WTC11 (cell line): Measurements from ENCODE around the gene CA10. TPM values are rescaled to one million over a fixed set of nuclear protein-coding genes. Genes with fewer than 3 reads are reported as not detected.

Source experiments
- ATAC-seq: fragments of 200-7000 bp; cut with Tn5 transposase; 2 replicates; pipeline ENCODE4 v1.10.0; 2021; ENCODE audit warnings: mild to moderate bottlenecking, moderate library complexity
- CTCF ChIA-PET: fragments of 300-600 bp; sonication (Branson Sonifier 250); formaldehyde crosslinking; loops from one replicate; lab custom pipeline; 2021; ENCODE audit warnings: antibody characterized with exemption; lab: Charles Lee
- POLR2A ChIA-PET: fragments of 350-600 bp; sonication (Branson Sonifier 250); formaldehyde crosslinking; loops from one replicate; lab custom pipeline; 2021; ENCODE audit warnings: antibody characterized with exemption; lab: Charles Lee
- DNase-seq: peaks from one replicate; pipeline ENCODE4 v3.0.0; 2021; ENCODE audit warnings: low spot score
- H3K27ac Mint-ChIP-seq: 2 replicates; pipeline ENCODE4 v1.8.0; 2021; ENCODE audit warnings: mixed read lengths
- H3K27me3 Mint-ChIP-seq: 2 replicates; pipeline ENCODE4 v1.8.0; 2021; ENCODE audit warnings: low read depth, mild to moderate bottlenecking, moderate library complexity, mixed read lengths
- H3K36me3 Mint-ChIP-seq: 2 replicates; pipeline ENCODE4 v1.8.0; 2021; ENCODE audit warnings: mixed read lengths
- H3K4me1 Mint-ChIP-seq: 2 replicates; pipeline ENCODE4 v1.8.0; 2022; ENCODE audit warnings: mixed read lengths
- H3K4me3 Mint-ChIP-seq: 2 replicates; pipeline ENCODE4 v1.8.0; 2021; ENCODE audit warnings: mild to moderate bottlenecking, moderate library complexity, mixed read lengths
- H3K9me3 Mint-ChIP-seq: 2 replicates; pipeline ENCODE4 v1.8.0; 2021; ENCODE audit warnings: mixed read lengths
- ETV6 ChIP-seq: sonication (generic); formaldehyde crosslinking; IDR thresholded peaks from 2 replicates; pipeline ENCODE4 v1.8.1; 2022; ENCODE audit warnings: mild to moderate bottlenecking, missing genetic modification reagents
- FOXK1 ChIP-seq: sonication (generic); formaldehyde crosslinking; IDR thresholded peaks from 2 replicates; pipeline ENCODE4 v1.8.0; 2022; ENCODE audit warnings: mild to moderate bottlenecking, moderate library complexity, missing genetic modification reagents
- GABPB1 ChIP-seq: sonication (generic); formaldehyde crosslinking; IDR thresholded peaks from 2 replicates; pipeline ENCODE4 v1.8.1; 2023; ENCODE audit warnings: mild to moderate bottlenecking, missing genetic modification reagents
- GTF2I ChIP-seq: fragments of 250-450 bp; sonication (Bioruptor Pico); conservative IDR thresholded peaks from 2 replicates; pipeline ENCODE4 v1.4.0; 2021; ENCODE audit warnings: mild to moderate bottlenecking
- IRF2 ChIP-seq: sonication (generic); formaldehyde crosslinking; IDR thresholded peaks from 2 replicates; pipeline ENCODE4 v1.8.0; 2022; ENCODE audit warnings: low read depth, missing genetic modification reagents, borderline replicate concordance
- JAZF1 ChIP-seq: fragments of 250-450 bp; sonication (Bioruptor Pico); IDR thresholded peaks from 2 replicates; pipeline ENCODE4 v1.9.0; 2021; ENCODE audit warnings: moderate library complexity, mild to moderate bottlenecking, inconsistent platforms
- JUN ChIP-seq: sonication (generic); formaldehyde crosslinking; IDR thresholded peaks from 2 replicates; pipeline ENCODE4 v1.8.0; 2023; ENCODE audit warnings: mild to moderate bottlenecking, missing genetic modification reagents
- NFATC4 ChIP-seq: fragments of 250-450 bp; sonication (Bioruptor Pico); IDR thresholded peaks from 2 replicates; pipeline ENCODE4 v1.9.0; 2021; ENCODE audit warnings: mild to moderate bottlenecking
- RELA ChIP-seq: sonication (generic); formaldehyde crosslinking; IDR thresholded peaks from 2 replicates; pipeline ENCODE4 v1.8.1; 2022; ENCODE audit warnings: missing genetic modification reagents, mild to moderate bottlenecking, borderline replicate concordance
- RORB ChIP-seq: fragments of 250-450 bp; sonication (Bioruptor Pico); IDR thresholded peaks from 2 replicates; pipeline ENCODE4 v1.9.0; 2021; ENCODE audit warnings: mild to moderate bottlenecking
- TCF7 ChIP-seq: sonication (generic); formaldehyde crosslinking; IDR thresholded peaks from 2 replicates; pipeline ENCODE4 v1.8.0; 2022; ENCODE audit warnings: mild to moderate bottlenecking, low read depth, missing genetic modification reagents, moderate library complexity
- total RNA-seq: library from RNA; stranded (reverse); gene quantifications from 3 replicates; pipeline ENCODE4 v1.2.3, GENCODE V29; 2021
- TF ChIP-seq, protein P1 (sequence below): sonication (generic); formaldehyde crosslinking; IDR thresholded peaks from 2 replicates; pipeline ENCODE4 v1.8.0; 2022; ENCODE audit warnings: mild to moderate bottlenecking, missing genetic modification reagents
- TF ChIP-seq, protein P2 (sequence below): sonication (generic); formaldehyde crosslinking; IDR thresholded peaks from 2 replicates; pipeline ENCODE4 v1.8.1; 2022; ENCODE audit warnings: mild to moderate bottlenecking, missing genetic modification reagents, moderate library complexity, borderline replicate concordance
- TF ChIP-seq, protein P3 (sequence below): sonication (generic); formaldehyde crosslinking; IDR thresholded peaks from 2 replicates; pipeline ENCODE4 v1.8.0; 2022; ENCODE audit warnings: missing genetic modification reagents
- TF ChIP-seq, protein P4 (sequence below): sonication (generic); formaldehyde crosslinking; IDR thresholded peaks from 2 replicates; pipeline ENCODE4 v1.8.1; 2022; ENCODE audit warnings: missing genetic modification reagents, borderline replicate concordance
- TF ChIP-seq, protein P5 (sequence below): sonication (generic); formaldehyde crosslinking; IDR thresholded peaks from 2 replicates; pipeline ENCODE4 v1.8.0; 2022; ENCODE audit warnings: mild to moderate bottlenecking, missing genetic modification reagents
- TF ChIP-seq, protein P6 (sequence below): fragments of 250-450 bp; sonication (Bioruptor Pico); IDR thresholded peaks from 2 replicates; pipeline ENCODE4 v1.9.0; 2021; ENCODE audit warnings: moderate library complexity, mild to moderate bottlenecking, inconsistent platforms, borderline replicate concordance
- TF ChIP-seq, protein P7 (sequence below): sonication (generic); formaldehyde crosslinking; IDR thresholded peaks from 2 replicates; pipeline ENCODE4 v1.8.0; 2022; ENCODE audit warnings: mild to moderate bottlenecking, missing genetic modification reagents
- TF ChIP-seq, protein P8 (sequence below): sonication (generic); formaldehyde crosslinking; IDR thresholded peaks from 2 replicates; pipeline ENCODE4 v1.8.1; 2022; ENCODE audit warnings: low read depth, mild to moderate bottlenecking, moderate library complexity, missing genetic modification reagents, borderline replicate concordance

CA10 gene
- total RNA-seq, 1 experiment from 2014 or later, result 0.90 TPM

DNA sequence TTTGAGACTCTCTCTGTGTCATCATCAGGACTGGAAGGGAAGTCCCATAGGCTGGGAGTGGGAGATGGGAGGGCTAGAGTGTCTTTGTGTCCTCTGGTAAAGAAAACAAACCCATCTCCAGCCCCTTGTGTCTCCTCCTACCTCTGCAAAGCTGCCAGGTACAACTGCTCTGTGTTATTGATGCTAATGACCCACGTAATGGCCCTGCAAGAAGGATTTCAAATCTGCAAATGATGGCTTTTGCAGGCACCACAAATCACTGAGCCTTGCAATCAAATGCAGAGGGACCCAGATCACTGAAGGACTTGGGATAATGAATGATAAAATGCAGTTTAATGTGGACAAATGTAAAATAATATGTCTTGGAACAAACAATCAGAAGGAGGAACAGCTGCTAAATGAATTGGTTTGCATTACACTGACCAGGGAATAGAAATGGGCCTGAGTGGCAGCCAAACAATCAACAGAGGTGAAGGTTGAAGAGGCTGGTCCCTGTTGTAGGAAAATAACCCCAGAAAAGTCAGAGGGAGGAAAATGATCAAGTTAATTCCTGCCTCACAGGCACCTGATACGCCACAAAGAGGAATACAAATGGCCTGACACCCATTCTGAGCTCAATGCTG is 473.1 kb downstream of the CA10 start:
- ATAC-seq (no peak), DNase-seq (no peak)
- CTCF ChIA-PET, result interaction anchor here (0.7 to 1.3 kb wide), 2 partner anchors 14 to 26 kb away, joined by 3 read pairs; no protein-coding TSS in a partner anchor
- H3K27ac Mint-ChIP-seq, result no peak overlapping the region
- H3K4me1 Mint-ChIP-seq, result peaks cover 19% of the 10 kb centered on the region
- H3K4me3 Mint-ChIP-seq, result no peak overlapping the region
- peaks cover 4% of the 10 kb centered on the region; the same call in 1 of the 2 replicates for H3K36me3 Mint-ChIP-seq
- POLR2A ChIA-PET, result no interaction called here
- TF ChIP-seq NFATC4 (CRISPR knock-in tag), result no peak
- TF ChIP-seq, protein P1, sequence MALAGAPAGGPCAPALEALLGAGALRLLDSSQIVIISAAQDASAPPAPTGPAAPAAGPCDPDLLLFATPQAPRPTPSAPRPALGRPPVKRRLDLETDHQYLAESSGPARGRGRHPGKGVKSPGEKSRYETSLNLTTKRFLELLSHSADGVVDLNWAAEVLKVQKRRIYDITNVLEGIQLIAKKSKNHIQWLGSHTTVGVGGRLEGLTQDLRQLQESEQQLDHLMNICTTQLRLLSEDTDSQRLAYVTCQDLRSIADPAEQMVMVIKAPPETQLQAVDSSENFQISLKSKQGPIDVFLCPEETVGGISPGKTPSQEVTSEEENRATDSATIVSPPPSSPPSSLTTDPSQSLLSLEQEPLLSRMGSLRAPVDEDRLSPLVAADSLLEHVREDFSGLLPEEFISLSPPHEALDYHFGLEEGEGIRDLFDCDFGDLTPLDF (CRISPR knock-in tag), result no peak
- TF ChIP-seq JAZF1, result no peak
- TF ChIP-seq, protein P2, sequence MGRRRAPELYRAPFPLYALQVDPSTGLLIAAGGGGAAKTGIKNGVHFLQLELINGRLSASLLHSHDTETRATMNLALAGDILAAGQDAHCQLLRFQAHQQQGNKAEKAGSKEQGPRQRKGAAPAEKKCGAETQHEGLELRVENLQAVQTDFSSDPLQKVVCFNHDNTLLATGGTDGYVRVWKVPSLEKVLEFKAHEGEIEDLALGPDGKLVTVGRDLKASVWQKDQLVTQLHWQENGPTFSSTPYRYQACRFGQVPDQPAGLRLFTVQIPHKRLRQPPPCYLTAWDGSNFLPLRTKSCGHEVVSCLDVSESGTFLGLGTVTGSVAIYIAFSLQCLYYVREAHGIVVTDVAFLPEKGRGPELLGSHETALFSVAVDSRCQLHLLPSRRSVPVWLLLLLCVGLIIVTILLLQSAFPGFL (CRISPR knock-in tag), result no peak
- TF ChIP-seq, protein P3, sequence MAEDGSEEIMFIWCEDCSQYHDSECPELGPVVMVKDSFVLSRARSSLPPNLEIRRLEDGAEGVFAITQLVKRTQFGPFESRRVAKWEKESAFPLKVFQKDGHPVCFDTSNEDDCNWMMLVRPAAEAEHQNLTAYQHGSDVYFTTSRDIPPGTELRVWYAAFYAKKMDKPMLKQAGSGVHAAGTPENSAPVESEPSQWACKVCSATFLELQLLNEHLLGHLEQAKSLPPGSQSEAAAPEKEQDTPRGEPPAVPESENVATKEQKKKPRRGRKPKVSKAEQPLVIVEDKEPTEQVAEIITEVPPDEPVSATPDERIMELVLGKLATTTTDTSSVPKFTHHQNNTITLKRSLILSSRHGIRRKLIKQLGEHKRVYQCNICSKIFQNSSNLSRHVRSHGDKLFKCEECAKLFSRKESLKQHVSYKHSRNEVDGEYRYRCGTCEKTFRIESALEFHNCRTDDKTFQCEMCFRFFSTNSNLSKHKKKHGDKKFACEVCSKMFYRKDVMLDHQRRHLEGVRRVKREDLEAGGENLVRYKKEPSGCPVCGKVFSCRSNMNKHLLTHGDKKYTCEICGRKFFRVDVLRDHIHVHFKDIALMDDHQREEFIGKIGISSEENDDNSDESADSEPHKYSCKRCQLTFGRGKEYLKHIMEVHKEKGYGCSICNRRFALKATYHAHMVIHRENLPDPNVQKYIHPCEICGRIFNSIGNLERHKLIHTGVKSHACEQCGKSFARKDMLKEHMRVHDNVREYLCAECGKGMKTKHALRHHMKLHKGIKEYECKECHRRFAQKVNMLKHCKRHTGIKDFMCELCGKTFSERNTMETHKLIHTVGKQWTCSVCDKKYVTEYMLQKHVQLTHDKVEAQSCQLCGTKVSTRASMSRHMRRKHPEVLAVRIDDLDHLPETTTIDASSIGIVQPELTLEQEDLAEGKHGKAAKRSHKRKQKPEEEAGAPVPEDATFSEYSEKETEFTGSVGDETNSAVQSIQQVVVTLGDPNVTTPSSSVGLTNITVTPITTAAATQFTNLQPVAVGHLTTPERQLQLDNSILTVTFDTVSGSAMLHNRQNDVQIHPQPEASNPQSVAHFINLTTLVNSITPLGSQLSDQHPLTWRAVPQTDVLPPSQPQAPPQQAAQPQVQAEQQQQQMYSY (CRISPR knock-in tag), result no peak
- TF ChIP-seq IRF2 (CRISPR knock-in tag), result no peak
- no peak for TF ChIP-seq JUN
- TF ChIP-seq, protein P4, sequence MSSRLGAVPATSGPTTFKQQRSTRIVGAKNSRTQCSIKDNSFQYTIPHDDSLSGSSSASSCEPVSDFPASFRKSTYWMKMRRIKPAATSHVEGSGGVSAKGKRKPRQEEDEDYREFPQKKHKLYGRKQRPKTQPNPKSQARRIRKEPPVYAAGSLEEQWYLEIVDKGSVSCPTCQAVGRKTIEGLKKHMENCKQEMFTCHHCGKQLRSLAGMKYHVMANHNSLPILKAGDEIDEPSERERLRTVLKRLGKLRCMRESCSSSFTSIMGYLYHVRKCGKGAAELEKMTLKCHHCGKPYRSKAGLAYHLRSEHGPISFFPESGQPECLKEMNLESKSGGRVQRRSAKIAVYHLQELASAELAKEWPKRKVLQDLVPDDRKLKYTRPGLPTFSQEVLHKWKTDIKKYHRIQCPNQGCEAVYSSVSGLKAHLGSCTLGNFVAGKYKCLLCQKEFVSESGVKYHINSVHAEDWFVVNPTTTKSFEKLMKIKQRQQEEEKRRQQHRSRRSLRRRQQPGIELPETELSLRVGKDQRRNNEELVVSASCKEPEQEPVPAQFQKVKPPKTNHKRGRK (CRISPR knock-in tag), result no peak
- no peak for TF ChIP-seq ETV6 (CRISPR knock-in tag)
- TF ChIP-seq, protein P5, sequence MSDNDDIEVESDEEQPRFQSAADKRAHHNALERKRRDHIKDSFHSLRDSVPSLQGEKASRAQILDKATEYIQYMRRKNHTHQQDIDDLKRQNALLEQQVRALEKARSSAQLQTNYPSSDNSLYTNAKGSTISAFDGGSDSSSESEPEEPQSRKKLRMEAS (CRISPR knock-in tag), result no peak
- H3K9me3 Mint-ChIP-seq, result peaks cover 46% of the 10 kb centered on the region
- peaks cover 13% of the 10 kb centered on the region for H3K27me3 Mint-ChIP-seq

DNA sequence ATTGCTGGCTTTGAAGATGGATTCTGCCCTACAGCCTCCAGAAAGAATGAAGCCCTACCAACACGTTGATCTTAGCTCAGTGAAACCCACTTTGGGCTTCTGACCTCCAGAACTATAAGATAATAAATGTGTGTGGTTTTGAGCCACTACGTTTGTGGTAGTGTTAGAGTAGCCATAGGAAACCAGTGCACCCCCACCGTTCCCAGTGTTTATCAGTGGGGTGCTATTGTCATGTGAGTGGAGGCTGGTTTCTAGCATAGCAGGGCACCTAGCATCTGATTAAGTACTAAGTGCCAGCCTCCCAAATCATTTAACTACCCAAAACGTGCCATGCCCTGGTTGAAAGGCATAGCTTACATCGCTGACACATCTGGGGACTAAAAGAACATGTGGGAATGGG is 474.3 kb downstream of the CA10 start:
- H3K36me3 Mint-ChIP-seq, result peaks cover 6% of the 10 kb centered on the region; the same call in 1 of the 2 replicates
- ChIA-PET CTCF (interaction anchor here (1.0 kb wide), 1 partner anchor 30 kb away, joined by 3 read pairs; no protein-coding TSS in a partner anchor), POLR2A (interaction anchor here (0.6 kb wide), 1 partner anchor 10 kb away, joined by 4 read pairs; no protein-coding TSS in a partner anchor)
- ATAC-seq, result no peak
- H3K4me1 Mint-ChIP-seq, result peaks cover 19% of the 10 kb centered on the region
- DNase-seq, result no peak
- H3K27ac Mint-ChIP-seq, result no peak overlapping the region
- TF ChIP-seq RELA (CRISPR knock-in tag), result no peak
- H3K27me3 Mint-ChIP-seq, result peaks cover 11% of the 10 kb centered on the region
- H3K9me3 Mint-ChIP-seq, result peaks cover 49% of the 10 kb centered on the region
- no peak overlapping the region for H3K4me3 Mint-ChIP-seq

DNA sequence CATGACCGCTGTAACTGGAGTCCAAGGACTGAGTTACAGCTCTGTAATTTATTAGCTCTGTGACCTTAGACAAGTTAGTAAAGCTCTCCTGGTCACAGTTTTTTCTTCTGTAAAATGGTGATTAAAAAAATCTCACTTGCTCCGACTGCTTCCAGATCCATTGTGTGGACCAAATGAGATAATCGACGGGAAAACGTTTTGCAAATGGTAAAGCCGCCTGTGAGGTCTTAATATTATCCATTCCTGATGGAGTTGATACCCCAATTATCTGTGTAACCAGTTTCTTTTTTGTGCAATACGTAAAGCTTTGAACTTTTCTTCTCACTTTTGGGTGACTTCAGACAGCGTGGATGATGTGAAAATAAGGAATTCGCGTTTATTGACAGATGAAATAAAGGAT is 475.2 kb downstream of the CA10 start:
- no peak overlapping the region for H3K4me3 Mint-ChIP-seq
- H3K36me3 Mint-ChIP-seq, result peaks cover 6% of the 10 kb centered on the region; the same call in 1 of the 2 replicates
- peaks cover 45% of the 10 kb centered on the region for H3K9me3 Mint-ChIP-seq
- peaks cover 19% of the 10 kb centered on the region for H3K4me1 Mint-ChIP-seq
- ATAC-seq (no peak), DNase-seq (no peak)
- CTCF ChIA-PET, result no interaction called here
- POLR2A ChIA-PET, result no interaction called here
- H3K27ac Mint-ChIP-seq, result no peak overlapping the region
- no peak for TF ChIP-seq GABPB1
- TF ChIP-seq, protein P6, sequence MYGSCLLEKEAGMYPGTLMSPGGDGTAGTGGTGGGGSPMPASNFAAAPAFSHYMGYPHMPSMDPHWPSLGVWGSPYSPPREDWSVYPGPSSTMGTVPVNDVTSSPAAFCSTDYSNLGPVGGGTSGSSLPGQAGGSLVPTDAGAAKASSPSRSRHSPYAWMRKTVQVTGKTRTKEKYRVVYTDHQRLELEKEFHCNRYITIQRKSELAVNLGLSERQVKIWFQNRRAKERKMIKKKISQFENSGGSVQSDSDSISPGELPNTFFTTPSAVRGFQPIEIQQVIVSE (CRISPR knock-in tag), result no peak
- TF ChIP-seq GTF2I (CRISPR knock-in tag), result no peak
- TF ChIP-seq RELA (CRISPR knock-in tag), result no peak
- TF ChIP-seq RORB (CRISPR knock-in tag), result no peak
- no peak for TF ChIP-seq FOXK1 (CRISPR knock-in tag)
- TF ChIP-seq, protein P7, sequence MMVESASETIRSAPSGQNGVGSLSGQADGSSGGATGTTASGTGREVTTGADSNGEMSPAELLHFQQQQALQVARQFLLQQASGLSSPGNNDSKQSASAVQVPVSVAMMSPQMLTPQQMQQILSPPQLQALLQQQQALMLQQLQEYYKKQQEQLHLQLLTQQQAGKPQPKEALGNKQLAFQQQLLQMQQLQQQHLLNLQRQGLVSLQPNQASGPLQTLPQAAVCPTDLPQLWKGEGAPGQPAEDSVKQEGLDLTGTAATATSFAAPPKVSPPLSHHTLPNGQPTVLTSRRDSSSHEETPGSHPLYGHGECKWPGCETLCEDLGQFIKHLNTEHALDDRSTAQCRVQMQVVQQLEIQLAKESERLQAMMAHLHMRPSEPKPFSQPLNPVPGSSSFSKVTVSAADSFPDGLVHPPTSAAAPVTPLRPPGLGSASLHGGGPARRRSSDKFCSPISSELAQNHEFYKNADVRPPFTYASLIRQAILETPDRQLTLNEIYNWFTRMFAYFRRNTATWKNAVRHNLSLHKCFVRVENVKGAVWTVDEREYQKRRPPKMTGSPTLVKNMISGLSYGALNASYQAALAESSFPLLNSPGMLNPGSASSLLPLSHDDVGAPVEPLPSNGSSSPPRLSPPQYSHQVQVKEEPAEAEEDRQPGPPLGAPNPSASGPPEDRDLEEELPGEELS (CRISPR knock-in tag), result no peak
- TF ChIP-seq, protein P8, sequence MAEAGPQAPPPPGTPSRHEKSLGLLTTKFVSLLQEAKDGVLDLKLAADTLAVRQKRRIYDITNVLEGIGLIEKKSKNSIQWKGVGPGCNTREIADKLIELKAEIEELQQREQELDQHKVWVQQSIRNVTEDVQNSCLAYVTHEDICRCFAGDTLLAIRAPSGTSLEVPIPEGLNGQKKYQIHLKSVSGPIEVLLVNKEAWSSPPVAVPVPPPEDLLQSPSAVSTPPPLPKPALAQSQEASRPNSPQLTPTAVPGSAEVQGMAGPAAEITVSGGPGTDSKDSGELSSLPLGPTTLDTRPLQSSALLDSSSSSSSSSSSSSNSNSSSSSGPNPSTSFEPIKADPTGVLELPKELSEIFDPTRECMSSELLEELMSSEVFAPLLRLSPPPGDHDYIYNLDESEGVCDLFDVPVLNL (CRISPR knock-in tag), result no peak
- no peak for TF ChIP-seq TCF7
- TF ChIP-seq JUN, result no peak
- peaks cover 11% of the 10 kb centered on the region for H3K27me3 Mint-ChIP-seq
